HFF-Myc (cell line): Measurements from ENCODE around the gene SLC13A5.

ENCODE experiments used
- DNase-seq: peaks from one replicate; pipeline ENCODE4 v3.0.0-alpha.2; 2011; ENCODE audit warnings: low read depth; ENCODE audit errors: extremely low read depth
- H3K4me3 ChIP-seq: replicated peaks from 2 replicates; pipeline ENCODE4 v1.5.1; 2011; ENCODE audit warnings: low read depth, mild to moderate bottlenecking, control low read depth, low read length
- TF ChIP-seq, protein P1 (sequence below): IDR thresholded peaks from 2 replicates; pipeline ENCODE4 v1.5.1; 2012; ENCODE audit warnings: mild to moderate bottlenecking, low read depth, low read length, control low read depth; ENCODE audit errors: missing control alignments

Gene SLC13A5

DNA sequence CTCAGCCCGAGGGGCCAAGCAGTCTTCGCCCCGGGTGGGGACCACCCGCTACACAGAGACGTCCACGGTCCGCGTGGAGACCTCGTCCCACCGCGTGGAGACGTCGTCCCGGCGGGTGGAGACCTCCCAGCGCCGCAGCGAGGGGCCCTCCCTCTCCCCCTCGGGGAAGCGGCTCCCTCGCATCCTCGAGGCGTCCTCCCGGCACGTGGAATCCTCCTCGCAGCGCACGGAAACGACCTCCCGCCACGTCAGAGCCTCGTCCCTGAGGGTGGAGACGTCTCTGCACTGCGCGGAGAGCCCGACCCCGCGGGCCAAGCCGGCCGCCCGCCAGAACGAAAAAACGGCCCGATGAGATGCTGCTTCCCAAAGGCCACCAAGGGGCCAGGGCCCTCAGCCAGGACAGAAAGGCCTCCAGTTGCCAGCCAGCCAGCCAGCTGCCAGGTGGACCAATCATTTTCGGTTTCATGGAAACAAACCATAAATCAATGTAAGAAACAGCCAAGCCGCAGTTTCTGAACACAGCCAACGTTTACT lies 61.2 kb downstream of the SLC13A5 start:
- no peak for DNase-seq
- TF ChIP-seq, protein P1, sequence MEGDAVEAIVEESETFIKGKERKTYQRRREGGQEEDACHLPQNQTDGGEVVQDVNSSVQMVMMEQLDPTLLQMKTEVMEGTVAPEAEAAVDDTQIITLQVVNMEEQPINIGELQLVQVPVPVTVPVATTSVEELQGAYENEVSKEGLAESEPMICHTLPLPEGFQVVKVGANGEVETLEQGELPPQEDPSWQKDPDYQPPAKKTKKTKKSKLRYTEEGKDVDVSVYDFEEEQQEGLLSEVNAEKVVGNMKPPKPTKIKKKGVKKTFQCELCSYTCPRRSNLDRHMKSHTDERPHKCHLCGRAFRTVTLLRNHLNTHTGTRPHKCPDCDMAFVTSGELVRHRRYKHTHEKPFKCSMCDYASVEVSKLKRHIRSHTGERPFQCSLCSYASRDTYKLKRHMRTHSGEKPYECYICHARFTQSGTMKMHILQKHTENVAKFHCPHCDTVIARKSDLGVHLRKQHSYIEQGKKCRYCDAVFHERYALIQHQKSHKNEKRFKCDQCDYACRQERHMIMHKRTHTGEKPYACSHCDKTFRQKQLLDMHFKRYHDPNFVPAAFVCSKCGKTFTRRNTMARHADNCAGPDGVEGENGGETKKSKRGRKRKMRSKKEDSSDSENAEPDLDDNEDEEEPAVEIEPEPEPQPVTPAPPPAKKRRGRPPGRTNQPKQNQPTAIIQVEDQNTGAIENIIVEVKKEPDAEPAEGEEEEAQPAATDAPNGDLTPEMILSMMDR: no peak
- H3K4me3 ChIP-seq: peak overlapping the region; percentile 99

DNA sequence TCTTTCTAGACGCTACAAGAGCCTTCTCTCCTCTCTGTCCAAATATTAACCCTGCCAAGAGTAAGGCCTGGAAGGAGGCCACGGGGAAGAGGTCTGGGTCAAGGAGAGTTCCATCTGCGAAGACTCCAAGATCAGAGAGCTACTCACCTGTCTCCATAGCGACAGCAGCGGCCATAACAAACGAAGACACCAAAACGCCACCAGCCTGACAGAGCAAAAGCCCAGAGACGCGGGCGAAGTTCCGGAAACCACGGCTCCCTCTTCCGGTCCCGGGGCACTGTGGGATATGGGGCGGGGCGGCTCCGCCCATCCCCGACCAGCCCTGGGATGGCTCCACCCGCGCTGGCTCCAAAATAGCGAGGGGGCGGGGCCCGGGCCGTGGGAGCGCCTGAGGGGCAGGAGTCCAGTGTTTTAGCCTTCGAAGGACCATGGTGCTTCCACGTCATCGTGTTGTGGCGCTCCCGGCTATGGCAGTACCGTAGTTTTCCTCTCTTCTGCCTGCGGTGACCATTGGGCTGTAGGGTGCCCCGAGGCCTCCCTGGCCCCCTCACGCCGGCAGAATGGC lies 61.7 kb downstream of the SLC13A5 start, which contains the start of the genes C17orf100 and MED31:
Gene C17orf100, plus strand, starts transcription at position 409 of the 565 bp plus-strand sequence. Its CDS starts 152 bp downstream, at position 561.
Gene MED31, minus strand, starts transcription at position 252 of the 565 bp plus-strand sequence. Its CDS starts 77 bp downstream, at position 175.
- DNase-seq: peak; percentile 72
- peak within 1 kb of the TSS; percentile 99 for H3K4me3 ChIP-seq
- TF ChIP-seq, protein P1: no peak

DNA sequence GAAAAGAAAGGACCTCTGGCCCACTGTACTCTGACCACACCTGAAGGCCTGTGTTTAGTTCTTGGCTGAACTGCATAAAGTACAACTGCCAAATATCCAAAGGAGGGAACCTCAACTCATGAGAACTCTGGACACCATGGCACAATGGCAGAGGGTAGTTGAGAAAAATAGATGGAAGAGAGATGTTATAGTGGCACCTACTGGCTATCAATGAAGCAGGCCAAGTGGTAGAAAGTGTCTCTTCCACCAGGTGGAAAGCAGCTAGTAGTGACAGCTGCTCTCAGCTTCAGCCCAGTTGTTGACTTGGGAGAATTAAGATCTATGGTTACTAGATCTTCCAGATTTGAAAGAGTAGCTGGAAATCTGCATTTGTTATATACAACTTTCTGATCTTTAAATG lies 65.0 kb downstream of the SLC13A5 start:
- TF ChIP-seq, protein P1: peak; percentile 25
- DNase-seq: no peak
- H3K4me3 ChIP-seq: no peak overlapping the region

DNA sequence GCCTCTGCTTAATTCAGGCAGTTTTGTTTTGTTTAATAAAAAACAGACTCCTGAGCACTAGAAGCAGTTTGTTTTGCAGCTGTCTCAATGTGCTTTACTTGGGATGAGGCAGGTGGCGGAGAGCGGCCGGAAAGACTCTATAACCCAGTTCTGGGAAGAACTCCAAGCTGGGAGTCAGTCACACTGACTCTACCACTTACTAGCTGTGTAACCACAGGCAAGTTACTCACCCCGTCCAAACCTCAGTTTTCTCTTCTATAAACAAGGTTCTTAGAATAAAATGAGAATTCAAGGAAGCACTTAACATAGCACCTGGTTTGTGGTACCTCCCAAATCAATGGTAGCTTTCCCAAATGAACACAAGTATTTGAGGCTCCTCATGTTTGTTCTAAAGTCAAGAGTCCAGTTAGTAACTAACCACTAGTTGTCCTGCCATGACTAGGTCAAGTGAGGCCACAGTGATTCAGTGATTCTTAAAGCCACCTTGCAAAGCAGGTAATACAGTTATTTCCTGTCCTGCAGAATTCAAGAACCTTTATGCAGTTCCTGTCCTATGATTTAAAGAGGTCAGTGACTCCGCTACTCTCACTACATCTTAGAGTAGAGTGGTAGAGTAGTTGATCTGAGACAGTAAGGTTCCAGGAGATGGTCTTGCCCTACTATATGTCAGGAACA lies 69.6 kb downstream of the SLC13A5 start:
- DNase-seq: peak; percentile 67
- no peak overlapping the region for H3K4me3 ChIP-seq
- TF ChIP-seq, protein P1: no peak

DNA sequence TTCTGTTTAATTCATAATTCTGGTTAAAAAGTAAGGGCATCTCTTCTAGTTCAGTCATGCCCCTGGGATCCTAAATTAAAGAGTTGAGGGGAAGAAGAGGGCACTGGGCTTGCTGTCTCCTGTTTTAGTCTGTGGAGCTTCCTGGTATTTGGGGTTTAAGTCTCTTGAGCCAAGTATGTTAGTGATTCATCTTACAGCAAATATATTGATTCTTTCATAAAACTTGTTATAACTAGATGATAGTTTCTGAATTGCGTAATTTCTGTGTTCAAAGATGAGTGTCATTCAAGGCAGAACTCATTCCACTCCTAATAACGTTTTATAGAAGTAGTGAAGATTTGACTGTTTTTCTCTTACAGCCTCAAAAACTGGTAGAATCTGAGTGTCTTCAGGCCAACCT lies 70.6 kb downstream of the SLC13A5 start:
- H3K4me3 ChIP-seq: peak overlapping the region; percentile 87
- DNase-seq: no peak
- TF ChIP-seq, protein P1: no peak

DNA sequence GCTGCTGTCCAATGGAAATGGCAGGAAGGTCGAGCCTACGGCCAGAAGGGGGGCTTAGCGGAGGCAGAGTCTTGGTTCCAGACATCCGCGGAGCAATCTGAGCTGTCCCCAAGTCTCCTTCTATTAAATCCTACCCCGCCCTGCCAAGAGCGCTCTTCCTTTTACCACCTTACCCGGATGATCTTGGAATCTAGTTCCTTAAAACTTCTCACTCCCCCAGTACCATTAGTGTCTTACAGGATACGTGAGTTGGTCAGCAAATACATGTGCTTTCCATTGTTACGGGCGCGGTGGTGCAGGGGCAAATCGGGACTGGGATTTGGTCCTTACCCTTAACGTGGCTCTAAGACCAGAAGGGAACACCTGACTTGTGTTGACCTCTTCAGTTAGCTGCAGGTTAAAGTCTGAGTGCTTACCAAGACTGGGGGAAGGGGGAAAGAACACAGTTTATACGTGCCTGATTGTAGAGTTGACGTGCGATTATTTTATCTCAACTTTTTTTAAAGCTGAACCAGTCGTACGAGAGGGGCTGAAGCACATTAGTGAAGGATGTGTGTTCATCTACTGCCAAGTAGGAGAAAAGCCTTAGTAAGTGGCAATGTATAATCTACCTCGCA lies 71.8 kb downstream of the SLC13A5 start:
- TF ChIP-seq, protein P1: no peak
- H3K4me3 ChIP-seq: peak overlapping the region; percentile 87
- DNase-seq: no peak
